ENCODE results near the gene SRGAP2C.
"Not testable (repeated sequence)": the region's sequence is repeated elsewhere in the genome, so short reads cannot be mapped to it uniquely, and the experiment has no call there.

Gene SRGAP2C

GRCh38 chr1:121186191-121186590 is 1.4 kb downstream of the SRGAP2C start:
- not testable (repeated sequence) for DNase-seq (ENCODE audit: low read depth in 2 of 2)

- not testable (repeated sequence) for DNase-seq (ENCODE audit: low read depth in 2 of 2)
Measured at GRCh38 chr1:121187914-121188313, 3.1 kb downstream of the SRGAP2C start.

- DNase-seq (ENCODE audit: low read depth in 2 of 2), result not testable (repeated sequence)
Measured at GRCh38 chr1:121192512-121192911, 7.7 kb downstream of the SRGAP2C start.

GRCh38 chr1:121197095-121197882 is 12.5 kb downstream of the SRGAP2C start:
- DNase-seq (ENCODE audit: low read depth in 2 of 2), result not testable (repeated sequence)

GRCh38 chr1:121199763-121200162 is 15.0 kb downstream of the SRGAP2C start:
- DNase-seq (ENCODE audit: low read depth in 2 of 2), result not testable (repeated sequence)

GRCh38 chr1:121200232-121200631 is 15.5 kb downstream of the SRGAP2C start:
- not testable (repeated sequence) for DNase-seq (ENCODE audit: low read depth in 2 of 2)

- not testable (repeated sequence) for DNase-seq (ENCODE audit: low read depth in 2 of 2)
Measured at GRCh38 chr1:121200985-121201981, 16.5 kb downstream of the SRGAP2C start.

- not testable (repeated sequence) for DNase-seq (ENCODE audit: low read depth in 2 of 2)
Measured at GRCh38 chr1:121202986-121203385, 18.2 kb downstream of the SRGAP2C start.

GRCh38 chr1:121205786-121206711 is 21.3 kb downstream of the SRGAP2C start:
- DNase-seq (ENCODE audit: low read depth in 2 of 2), result not testable (repeated sequence)

- DNase-seq (ENCODE audit: low read depth in 2 of 2), result not testable (repeated sequence)
Measured at GRCh38 chr1:121207328-121207727, 22.6 kb downstream of the SRGAP2C start.

GRCh38 chr1:121208375-121208774 is 23.6 kb downstream of the SRGAP2C start:
- DNase-seq (ENCODE audit: low read depth in 2 of 2), result not testable (repeated sequence)

- not testable (repeated sequence) for DNase-seq (ENCODE audit: low read depth in 2 of 2)
Measured at GRCh38 chr1:121210778-121211177, 26.0 kb downstream of the SRGAP2C start.

GRCh38 chr1:121213491-121213890 is 28.7 kb downstream of the SRGAP2C start:
- DNase-seq (ENCODE audit: low read depth in 2 of 2), result not testable (repeated sequence)

- not testable (repeated sequence) for DNase-seq (ENCODE audit: low read depth in 2 of 2)
Measured at GRCh38 chr1:121214544-121215156, 29.9 kb downstream of the SRGAP2C start.

- not testable (repeated sequence) for DNase-seq (ENCODE audit: low read depth in 2 of 2)
Measured at GRCh38 chr1:121215699-121216417, 31.1 kb downstream of the SRGAP2C start.

- DNase-seq (ENCODE audit: low read depth in 2 of 2), result not testable (repeated sequence)
Measured at GRCh38 chr1:121216676-121217075, 31.9 kb downstream of the SRGAP2C start.

GRCh38 chr1:121221770-121222169 is 37.0 kb downstream of the SRGAP2C start:
- DNase-seq (ENCODE audit: low read depth in 2 of 2), result not testable (repeated sequence)

- not testable (repeated sequence) for DNase-seq (ENCODE audit: low read depth in 2 of 2)
Measured at GRCh38 chr1:121224714-121225113, 39.9 kb downstream of the SRGAP2C start.

- DNase-seq (ENCODE audit: low read depth in 2 of 2), result not testable (repeated sequence)
Measured at GRCh38 chr1:121226295-121226904, 41.6 kb downstream of the SRGAP2C start.
